NCI-H1694 treated with DMSO at 0.1 percent for 48 hours (cell line): ENCODE results near the gene TTC3.

Source experiments
- DNase-seq: peaks from one replicate; lab custom pipeline; 2025; lab: John Stamatoyannopoulos, UW

The TTC3 gene

DNA sequence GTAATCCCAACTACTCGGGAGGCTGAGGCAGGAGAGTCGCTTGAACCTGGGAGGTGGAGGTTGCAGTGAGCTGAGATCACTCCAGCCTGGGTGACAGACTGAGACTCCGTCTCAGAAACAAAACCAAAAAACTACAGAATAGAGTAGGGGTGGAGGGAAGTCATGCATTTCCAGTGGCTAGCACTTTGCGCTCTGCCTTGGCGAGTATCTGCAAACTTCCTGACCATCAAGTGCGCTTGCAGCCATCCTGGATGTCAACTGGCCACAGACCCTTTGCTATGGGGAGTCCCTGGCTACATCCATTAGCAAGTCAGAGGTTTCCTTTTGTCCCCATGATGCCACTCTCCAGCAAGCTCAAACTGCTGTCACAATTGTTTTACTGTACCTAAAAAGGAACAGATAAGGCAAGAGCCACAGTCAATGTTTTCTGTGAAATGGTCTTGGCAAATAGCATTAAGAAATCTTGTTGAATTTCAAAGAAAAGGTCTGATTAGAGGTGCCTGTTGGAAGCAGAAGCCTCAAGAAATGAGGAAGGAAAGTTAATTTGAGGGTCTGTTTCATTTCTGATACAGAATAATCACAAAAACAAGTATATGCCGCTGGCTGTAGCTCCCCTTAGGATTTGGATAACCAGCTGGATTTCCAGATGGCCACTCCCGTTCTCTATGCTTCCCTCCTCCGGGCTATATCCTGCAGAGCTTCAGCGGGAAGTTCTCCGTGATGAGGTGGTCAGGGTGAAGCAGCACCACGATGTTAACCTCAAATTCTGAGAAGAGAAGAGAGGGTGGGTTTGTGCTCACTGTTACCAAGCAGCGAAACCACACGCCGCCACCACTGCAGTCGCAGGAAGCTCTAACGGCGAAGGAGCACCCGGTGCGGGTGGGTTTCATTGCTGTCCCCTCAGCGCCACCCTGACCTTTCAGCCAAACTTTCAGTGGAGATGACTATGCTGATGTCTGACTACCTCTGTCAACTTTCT, 152.1 kb downstream of the TTC3 start:
- DNase-seq = no peak

DNA sequence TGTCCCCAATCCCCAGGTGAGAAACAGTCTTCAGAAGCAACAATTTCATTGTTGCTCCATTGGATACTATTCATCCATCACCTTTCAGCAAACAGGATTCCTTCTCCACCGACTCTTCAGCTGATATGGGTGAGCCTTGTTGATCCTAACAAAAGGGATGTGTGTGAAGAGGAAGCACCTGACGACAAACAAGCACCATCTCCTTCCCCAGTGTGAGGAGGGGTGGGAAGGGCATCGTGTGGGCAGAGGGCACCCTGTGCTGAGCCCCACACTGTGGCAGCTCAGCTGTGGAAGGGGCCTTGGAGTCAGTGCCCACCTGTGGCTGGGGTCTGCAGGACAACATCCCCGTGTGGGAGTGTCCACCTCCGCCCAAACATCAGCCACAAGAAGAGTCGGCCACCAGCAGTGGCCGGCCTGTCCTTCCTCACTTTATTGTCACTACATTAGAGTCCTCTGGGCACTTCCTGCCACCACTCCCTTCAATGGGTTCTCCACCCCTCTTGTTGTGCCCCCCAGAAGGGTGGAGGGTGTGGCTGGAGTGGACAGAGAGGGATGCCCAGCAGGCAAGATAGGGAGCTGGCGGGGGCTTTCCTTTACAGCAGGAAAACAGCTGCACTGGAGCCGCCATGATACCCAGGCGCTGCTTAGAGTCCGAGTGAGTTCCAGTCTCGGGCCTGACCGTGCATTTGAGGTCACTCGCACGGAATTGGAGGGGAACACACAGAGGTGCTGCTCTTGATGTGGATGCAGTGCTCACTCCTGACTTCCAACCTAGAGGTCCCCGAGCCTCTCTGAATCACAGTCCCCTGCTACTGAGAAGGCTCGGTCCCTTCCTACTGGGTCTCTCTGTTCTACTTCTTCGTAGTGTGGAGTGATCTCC, 153.2 kb downstream of the TTC3 start:
- DNase-seq = no peak

DNA sequence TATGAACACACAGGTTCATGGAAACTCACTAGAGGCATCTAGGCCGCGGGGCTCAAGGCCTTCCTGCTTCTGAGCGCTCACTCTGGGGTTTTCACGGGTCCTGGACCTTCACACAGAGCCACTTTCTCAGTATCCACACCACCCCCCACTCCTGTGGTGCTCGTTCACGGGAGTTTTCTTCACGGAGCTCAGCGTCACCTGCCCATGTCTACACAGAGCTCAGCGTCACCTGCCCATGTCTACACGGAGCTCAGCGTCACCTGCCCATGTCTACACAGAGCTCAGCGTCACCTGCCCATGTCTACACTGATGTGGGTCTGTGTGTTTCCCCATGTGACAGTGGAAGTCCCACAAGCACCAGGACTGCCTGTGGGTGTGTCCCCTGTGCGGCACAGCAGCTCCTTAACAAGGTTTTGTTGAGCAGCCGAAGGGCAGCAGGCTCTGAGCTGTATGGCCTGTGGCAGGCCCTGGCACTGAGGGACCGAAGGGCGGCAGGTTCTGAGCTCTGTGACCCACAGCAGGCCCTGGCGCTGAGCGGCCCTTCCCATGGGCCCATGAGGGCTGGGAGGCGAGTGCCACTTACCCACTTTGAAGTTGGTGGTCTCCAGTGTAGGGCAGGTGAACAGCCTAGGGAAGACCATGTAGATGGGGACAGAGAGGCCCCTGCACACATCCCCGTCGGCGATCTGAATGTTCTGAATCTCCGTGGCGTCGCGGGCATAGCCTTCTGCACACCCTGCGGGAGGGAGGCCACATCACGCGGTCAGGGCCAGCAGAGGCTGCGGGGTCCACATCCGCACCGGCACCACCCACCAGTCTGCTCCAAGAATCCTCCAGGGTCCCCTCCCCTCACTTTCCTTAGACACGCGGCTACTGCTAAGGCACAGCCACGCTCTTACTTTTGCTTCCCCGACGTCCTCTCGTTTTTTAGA, 154.3 kb downstream of the TTC3 start:
- DNase-seq = no peak

DNA sequence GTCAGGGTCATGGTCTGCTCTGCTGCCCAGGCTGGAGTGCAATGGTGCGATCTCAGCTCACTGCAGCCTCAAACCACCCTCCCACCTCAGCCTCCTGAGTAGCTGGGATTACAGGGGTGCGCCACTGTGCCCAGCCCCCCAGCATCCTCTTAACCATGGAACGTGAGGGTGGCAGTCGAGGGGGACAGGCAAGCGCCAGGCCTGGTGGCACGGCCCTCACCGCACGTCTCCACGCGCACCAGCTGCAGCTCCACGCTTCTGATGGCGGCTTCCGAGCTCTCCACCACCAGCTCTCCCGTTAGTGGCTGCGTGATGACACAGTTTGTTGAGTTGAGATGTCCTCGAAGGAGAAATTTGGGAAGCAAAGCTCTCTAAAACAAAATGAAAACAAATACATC, 154.9 kb downstream of the TTC3 start:
- no peak for DNase-seq

DNA sequence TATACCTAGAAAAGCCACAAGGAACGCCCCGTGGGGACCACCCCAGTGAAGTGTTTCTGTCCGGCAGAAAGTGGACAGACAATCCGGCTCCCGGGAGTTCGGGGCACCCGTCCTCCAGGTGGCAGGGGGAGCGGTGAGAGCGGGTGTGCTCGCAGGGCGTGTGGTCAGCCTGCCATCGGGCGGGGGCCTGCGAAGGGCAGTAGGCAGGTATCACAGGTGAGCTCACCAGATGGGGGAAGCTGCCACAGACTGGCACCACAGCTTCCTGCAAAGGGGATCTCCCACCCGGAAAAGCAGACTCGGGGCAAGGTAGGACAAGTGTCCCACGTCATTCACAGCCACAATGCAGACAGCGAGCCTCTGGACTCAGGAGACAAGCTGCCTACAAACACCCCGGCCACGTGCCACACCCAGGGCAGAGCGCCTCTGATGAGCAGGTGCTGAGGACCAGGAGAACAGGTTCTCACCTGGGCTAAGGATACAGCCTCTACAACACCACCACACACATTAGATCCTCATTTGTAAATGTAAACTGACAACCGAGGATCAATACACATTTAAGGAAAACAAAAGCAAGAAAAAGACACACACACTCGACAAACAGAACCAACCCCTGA, 157.7 kb downstream of the TTC3 start:
- no peak for DNase-seq

DNA sequence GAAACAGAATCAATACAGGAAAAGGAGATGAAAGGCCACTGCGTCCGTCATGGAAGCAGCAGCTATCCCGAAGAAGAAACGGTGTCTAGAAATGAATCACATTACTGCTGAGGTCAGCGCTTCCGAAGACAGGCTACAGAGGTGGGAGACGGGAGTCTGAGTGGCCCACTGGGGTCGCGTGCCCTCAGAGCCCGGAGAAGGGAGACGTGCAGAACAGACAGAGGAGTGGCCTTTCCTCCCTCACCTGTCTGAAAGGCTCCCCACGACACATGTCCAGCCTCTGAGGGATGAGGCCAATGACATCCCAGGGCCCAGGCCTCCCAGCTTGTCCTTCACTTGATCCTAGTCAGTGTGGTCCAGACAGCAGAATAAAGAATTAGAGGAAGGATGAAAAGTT, 158.2 kb downstream of the TTC3 start:
- DNase-seq = no peak

DNA sequence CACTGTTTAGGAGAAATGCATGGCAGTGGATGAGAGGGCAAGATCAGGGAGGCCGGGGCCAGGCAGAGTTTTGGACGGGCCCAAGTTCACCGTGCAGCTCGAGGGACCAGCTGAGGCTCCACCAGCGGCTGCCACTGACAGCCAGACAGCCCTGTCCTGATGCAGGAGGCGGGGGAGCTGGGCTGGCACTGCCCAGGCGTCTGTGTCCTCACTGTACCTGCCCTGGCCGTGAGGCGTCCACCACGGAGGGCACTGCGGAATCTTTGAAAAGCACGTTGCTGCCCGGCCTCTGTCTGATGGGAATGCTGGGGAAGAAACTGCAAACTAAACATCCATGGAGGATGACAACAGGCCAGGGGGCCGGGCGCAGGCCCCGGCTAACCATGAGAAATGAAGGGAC, 158.6 kb downstream of the TTC3 start:
- no peak for DNase-seq

DNA sequence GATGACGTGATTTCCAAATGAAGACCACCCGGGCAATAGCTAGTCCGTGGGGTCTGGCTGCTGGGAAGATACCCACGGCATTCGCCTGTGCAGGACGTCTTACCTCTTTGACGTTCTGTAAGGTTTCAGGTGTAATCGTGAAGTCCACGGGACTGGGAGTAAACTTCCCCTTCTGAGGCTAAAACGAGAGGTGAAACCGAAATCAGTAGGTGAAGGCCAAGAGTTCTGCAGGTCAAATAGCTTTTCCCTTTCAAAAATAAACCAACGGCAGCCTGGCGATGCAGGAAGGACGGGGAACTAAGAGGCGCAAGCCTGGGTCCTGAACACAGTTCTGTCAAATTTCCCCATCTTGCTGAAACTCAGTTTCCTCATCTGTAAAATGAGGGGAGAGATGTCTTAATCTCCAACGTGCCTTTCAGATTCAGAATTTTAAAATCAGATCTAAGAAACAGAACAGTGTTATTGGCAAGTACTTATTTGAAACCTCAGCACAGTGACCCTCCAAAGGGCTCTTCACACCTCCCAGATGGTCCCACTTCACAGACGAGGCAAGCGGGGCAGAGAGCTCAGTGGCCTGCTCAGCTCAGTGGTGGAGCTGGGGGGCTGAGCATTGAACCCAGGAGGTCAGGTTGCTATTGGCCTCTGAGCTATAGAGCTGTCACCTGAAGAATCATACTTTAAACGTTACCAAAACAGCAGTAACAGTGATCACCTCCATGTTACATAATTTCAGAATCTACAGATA, 159.4 kb downstream of the TTC3 start:
- no peak for DNase-seq

DNA sequence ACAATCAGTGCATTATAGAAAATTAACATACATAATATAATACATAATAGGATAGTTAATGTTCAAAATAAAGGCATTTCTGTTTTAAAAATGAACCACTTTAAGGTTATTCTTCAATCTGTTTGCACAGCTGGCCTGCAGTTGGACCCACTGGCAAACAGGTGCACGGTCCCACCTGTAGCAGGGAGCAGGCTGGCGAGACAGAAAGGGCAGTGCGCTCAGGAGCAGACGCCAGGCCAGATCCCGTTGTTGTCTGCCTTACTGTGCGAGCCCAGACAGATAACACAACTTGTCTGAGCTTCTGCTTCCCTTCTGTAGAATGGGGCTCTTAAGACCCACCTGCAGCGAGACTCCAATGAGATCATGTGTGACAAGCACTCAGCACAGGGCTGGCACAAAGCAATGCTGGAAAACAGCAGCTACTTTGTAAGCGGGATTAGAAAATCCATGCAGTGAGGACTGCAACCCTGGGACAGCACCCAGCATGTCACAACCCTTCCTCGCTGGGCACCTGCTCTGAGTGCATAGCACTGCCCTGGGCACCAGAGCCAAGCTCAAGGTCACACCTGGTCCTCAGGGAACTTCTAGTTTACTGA, 160.6 kb downstream of the TTC3 start:
- no peak for DNase-seq

DNA sequence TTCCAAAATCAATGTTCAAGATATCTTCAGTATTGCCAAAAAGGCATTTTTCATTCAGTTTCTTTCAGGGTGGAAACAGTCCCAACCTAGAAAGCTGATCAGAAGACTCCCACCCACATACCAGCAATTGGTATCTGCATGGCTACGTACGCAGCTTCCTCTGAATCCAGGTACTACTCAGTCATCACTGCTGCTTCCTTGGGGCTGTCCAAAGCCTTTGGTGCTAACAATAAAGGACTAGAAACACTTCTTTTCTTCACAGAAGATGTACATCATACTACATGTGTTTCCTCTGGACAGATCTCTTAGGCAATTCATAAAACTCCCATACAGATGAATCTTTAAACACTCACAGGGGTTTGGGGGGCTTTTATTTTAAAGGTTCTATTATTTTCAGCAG, 164.3 kb downstream of the TTC3 start:
- no peak for DNase-seq

DNA sequence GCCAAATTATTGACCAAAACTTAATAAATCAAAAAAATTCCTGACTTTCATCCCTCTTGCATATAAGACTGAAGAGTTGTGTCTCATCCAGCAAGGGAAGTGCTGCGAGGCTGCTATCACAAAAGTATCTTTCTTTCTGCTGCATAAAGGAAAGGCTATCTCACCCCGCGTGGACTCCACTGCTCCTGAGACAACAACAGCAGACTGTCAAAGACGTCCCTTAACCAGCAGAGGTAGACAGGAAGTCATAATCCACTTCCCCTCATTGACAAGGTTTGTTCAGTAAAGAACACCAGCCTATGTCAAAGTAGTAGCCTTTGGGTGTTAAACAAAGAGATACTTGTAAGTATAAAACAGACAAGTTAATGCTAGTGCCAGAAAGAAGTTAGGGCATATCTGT, 164.7 kb downstream of the TTC3 start:
- DNase-seq = no peak

DNA sequence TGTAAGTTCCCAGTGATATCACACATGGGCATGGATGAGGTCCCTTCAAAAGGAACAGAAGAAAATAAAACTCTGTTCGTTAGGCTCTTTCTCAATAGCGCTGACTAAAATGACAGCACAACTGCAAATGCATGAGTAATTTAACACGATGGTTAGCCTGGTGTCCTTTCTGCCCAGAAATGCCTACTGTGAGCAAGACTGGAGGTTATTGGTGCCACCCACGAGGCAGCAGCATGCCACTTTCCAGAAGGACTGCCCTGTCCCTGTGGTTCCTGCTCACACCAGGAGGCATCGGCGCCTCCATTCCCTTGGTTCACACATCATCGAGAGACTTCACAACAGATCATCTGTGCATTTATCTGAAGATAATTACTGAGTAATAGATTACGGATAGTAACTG, 167.9 kb downstream of the TTC3 start:
- DNase-seq = no peak

DNA sequence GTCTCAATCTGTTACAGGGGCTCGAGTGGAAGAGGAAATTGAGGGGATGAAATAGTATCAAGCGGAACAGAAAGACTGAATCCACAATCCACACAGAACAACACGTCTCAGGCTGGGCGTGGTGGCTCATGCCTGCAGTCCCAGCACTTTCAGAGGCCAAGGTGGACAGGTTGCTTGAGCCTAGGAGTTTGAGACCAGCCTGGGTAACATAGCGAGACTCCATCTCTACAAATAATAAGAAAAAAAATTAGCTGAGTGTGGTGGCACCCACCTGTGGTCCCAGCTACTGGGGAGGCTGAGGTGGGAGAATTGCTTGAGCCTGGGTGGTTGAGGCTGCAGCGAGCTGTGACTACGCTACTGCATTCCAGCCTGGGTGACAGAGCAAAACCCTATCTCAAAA, 168.4 kb downstream of the TTC3 start:
- DNase-seq = no peak

DNA sequence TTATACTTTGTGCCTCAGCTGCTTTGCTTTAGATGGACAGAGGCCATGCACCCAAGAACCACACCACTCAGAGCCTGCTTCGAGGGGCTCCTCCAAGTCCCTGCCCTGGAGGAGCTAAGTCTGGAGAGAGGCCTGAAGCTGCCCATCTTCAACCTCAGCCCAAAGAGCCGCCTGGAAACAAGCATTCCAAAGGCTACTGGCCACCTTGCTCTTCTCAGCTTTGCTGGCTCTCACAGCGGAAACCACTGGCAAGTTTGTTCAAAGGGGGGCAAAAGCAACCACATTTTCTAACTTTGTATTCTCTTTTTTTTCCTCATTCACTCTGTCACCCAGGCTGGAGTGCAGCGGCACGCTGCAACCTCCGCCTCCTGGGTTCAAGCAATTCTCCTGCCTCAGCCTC, 170.9 kb downstream of the TTC3 start:
- DNase-seq = no peak

DNA sequence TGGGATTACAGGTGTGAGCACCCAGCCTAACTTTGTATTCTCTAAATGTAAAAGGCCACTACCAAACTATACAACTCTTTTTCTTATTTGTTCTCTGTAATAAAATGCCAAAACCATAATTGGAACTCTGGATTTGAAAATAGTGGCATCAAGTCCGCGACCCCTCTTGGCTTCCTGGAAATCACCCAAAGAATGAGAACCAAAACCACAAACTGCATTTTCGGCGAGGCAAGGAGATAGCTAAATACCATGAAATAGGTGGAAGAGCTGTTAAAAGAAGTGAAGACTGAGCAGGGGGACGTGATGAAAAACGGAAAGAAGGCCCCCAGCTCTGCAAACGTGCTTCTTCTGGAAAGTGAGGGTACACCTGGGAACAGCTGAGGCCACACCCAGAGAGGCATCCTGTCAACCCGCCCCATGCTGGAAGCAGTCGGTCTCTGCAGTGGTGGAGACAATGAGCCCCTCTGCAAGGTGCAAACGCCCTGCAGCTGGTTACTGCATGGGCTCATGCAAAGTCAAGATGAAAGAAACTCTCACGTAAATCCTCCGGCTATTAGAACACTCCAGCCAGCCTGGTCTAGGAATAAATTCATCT, 171.5 kb downstream of the TTC3 start:
- DNase-seq = no peak

DNA sequence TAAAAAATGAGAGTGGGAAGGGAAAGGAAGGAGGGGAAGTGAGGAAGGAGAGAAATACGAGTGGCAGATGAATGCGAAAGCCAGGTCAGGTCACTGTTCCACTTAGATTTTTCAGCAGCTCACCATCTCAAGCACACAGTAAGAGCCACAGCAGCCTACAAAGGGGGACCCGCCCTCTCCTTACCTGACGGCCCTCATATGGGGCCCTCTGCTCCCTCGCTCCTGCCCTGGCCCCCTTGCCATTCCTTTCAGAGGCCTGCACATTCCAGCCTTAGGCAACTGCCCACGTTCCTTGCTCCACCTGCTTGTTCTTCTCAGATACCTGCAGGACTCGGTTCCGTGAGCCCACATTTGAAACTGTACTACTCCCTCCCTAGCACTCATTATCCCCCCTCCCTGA, 172.1 kb downstream of the TTC3 start:
- no peak for DNase-seq

DNA sequence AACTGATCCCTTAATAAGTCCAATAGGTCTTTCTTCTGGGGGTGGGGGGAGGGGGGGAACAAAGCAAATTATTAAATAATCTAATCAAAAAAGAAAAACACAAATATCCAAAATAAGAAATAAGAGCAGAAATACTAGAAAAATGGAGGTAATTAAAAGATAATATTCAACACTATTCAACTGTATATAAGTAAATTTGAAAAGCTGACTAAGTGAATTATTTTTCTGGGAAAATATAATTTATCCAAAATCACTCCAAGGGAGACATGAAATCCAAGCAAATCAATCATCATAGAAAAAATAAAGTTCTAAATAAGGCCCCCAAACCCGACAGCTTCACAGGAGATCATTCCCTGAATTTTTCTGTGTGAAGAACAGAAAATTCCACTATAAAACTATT, 175.2 kb downstream of the TTC3 start:
- no peak for DNase-seq

DNA sequence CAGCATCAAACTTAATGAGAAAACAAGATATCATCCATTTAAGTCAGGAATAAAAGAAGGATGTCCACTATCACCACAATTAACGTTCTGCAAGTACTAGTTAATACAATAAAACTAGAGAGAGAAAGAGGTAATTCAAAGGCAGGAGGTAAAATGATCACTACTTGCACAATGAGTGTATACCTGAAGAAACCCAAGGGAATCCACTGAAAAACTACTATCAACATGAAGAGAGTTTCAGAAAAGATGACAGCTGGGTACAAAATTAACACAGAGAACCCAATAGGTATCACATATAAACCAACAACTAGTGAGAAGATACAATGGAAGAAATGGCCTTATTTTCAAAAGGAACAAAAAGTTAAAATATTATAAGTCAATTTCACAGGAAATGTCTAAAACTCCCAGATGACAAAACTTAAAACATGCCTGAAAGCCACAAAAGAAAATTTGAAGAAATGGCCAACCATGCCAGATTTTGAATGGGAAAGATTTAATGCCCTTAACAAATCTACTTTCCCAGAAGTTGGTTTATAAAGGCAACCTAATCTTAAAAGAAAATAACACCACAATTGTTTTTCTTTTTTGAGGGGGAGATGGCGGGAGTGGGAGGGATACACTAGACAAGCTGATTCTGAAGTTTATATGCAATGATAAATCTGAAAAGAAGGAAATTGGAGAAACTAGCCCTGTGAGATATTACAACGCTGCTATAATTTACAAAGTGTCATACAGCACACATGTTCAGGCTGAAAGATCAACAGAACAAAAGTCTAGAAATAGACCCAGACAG, 176.3 kb downstream of the TTC3 start:
- DNase-seq = no peak

DNA sequence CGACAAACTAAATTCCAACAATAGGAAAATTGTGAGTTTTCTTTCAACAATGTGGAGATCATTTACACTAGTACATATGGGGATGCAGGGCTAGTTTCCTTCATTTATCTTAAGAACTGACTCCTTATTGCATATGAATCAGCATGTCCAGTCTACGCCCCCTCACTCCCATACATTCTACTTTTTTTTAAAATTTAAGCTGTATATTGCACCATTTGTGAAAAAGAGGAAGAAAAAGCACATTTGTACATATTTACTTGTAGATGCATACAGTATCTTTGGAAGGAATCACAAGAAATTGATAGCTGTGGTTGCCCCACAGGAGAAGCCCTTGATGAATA, 178.2 kb downstream of the TTC3 start:
- DNase-seq = no peak
